GM19463 (cell line): ENCODE measurements around the gene CCDC158.
"Not testable (repeated sequence)": the region's sequence is repeated elsewhere in the genome, so short reads cannot be mapped to it uniquely, and the experiment has no call there.

Source experiments
- ATAC-seq: cut with Tn5 transposase; IDR thresholded peaks from one replicate; pipeline ENCODE4 v1.9.1; 2021; ENCODE audit warnings: mild to moderate bottlenecking, moderate library complexity; ENCODE audit not compliant: unreplicated experiment

Gene CCDC158

DNA sequence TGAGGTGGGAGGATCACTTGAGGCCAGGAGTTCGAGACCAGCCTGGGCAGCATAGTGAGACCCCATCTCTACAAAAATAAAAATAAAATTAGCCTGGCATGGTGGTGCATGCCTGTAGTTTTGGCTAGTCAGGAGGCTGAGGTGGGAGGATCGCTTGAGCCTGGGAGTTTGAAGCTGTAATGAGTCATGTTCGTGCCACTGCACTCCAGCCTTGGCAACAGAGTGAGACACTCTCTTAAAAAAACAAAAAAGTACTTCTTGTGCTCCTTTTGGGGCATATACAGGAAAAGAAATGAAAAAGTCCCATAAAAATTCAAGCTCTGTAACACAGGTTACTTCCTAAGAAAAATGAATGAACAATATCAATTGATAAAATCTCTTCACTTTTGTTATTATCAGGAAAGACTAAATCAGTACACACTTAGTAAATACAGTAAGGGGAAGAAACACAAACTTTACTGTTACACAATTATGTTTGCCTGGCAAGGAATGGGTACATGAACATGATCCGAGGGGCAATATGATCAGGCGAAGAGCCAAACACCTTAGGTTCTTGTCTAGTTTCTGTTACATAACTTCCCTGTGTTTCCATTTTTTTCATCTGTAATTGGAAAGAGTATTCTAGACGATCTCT lies 46.9 kb downstream of the CCDC158 start:
- ATAC-seq: no peak

DNA sequence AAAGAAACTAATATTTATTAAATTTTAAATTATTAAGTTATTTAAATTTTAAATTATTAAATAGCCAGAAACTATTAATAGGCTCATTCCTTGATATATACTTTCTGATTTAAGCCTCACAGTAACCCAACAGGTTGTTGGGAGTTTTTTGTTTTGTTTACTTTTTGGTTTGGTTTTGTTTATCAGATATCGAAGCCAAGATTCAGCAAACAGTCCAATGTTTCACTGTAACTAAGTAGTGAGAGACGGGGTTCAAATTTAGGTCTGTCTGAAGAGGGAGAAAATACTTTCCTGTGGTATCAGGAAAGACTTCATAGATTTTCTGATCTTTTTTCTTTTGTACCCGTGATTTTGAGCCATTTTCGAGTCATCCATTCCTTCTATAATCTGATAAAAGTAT lies 54.2 kb downstream of the CCDC158 start:
- ATAC-seq: no peak

DNA sequence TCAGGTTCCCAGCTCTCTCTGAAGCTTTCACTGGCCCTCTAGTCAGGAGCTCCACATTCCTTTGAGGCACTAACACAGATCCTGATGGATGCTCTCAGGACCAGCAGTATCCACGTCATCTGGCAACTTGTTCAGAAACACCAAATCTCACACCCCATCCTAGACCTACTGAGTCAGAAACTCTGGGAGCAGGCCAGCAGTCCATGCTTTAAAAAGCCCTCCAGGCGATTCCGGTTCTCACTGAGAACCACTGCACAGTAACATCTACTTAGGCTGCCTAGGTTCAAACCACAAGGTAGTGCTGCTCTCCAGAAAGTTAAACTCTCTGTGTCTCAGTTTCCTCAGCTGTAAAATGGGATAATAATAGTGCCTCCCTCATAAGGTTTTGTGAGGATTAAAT lies 55.3 kb downstream of the CCDC158 start:
- ATAC-seq: no peak

DNA sequence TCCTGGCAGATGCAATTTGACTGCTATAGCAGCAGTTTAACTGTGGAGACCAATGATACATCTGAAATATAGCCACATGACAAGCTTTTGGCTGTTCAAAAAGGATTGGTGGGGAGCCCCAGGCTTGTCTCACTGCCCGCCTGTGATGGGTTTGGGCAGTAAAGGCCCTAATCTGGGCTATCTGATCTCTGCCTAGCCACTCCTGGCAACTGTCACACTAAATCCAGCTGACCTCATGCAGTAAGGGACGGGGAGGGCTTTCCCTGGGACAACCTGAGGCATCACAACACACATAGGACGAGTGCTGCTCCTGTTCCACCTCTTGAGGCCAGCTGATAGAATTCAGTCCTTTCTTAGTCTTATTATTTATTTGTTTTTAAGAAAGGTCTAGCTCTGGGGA lies 56.2 kb downstream of the CCDC158 start:
- no peak for ATAC-seq

DNA sequence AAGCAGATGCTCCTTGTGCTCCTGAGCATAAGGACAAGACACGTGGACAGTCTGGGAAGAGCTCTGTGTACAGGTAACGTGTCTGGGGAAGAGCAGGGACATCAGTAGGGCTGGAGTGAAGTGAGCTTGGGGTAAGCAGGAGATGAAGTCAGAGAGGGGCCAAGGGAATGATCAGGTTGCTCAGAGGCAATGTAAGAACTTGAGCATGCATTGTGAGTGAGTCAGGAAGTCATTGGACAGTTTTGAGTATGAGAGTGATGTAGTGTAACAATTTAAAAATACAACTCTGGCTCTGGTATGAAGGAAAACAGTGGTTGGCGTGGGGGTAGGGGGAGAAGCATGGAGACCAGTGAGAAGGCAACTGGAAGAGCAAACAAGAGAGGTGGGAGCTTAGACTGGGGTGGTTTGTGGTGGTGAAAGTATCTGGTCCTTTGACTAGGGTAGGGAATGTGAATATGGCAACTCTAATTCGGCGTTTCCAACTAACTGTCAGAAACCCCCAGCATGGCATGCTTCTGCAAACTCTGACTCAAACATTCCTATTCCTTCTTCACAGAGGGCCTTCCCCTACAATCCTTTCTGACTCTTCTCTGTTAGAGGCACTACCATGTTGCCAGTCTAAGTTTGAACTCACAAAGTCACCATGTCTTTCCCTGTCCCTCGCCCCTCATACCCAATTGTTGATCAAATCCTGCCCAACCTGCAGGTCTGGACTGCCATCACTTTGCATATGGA lies 57.2 kb downstream of the CCDC158 start:
- no peak for ATAC-seq

DNA sequence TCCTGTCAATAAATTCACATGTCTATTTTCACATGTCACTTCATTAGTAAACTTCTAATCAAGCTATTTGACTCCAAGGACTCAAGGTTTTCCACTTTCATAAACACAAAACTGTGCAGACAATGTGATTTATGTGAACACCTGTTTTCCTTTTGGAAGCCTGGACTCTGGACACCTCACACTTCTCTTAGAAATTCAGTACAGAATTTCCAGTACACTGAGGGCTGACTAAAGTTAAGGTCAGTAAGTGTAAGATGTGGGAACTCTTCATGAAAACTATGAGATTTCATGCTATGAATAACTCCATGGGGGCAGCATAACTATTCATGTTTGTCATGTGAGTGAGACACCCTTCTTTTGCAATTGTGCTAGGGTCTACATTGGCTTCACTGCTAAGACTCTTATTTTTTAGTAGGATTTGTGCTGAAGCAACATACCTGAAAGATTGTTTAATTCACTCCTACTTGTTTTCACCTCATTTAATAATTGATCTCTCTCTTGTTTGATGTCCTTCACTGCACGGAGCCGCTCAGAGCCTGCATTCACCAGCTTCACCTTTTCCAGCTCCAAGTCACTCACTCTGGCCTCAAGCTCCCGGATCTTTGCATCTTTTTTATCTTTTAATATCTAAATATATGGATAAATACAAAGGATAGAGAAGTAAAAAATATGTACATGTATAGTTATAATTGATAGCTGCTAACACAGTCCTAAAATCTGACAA lies 59.1 kb downstream of the CCDC158 start:
- ATAC-seq: no peak

DNA sequence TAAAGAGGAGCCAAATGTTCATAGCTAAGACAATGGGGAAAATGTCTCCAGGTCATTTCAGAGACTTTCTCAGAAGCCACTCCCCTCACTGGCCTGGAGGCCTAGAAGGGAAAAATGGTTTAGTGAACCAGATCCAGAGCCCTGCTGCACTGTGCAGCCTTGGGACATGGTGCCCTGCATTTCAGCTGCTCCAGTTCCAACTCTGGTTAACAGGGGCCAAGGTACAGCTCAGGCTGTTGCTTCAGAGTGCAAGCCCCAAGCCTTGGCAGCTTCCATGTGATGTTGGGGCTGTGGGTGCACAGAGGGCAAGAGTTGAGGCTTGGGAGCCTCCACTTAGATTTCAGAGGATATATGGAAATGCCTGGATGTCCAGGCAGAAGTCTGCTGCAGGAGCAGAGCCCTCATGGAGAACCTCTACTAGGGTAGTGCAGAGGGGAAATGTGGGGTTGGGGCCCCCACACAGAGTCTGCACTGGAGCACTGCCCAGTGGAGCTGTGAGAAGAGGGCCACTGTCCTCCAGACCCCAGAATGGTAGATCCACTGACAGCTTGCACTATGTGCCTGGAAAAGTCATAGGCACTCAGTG lies 61.0 kb downstream of the CCDC158 start:
- ATAC-seq: not testable (repeated sequence)

DNA sequence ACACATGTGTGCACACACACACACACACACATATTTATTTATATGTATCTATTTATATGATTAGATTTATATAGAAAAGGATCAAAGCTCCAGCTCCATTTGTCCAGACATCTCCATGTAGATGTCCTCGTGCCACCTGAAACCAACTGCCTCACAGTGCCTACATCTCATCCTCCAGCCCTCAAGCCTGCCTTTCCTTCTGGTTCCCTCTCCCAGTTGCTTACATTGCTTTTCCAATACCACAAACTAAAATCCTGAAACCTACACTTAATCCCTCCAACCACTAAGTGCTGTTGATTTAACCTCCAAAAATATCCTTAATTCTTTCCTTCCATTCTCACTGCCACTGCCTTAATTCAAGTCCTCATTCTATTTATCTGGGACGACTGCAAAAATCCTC lies 63.0 kb downstream of the CCDC158 start:
- no peak for ATAC-seq

DNA sequence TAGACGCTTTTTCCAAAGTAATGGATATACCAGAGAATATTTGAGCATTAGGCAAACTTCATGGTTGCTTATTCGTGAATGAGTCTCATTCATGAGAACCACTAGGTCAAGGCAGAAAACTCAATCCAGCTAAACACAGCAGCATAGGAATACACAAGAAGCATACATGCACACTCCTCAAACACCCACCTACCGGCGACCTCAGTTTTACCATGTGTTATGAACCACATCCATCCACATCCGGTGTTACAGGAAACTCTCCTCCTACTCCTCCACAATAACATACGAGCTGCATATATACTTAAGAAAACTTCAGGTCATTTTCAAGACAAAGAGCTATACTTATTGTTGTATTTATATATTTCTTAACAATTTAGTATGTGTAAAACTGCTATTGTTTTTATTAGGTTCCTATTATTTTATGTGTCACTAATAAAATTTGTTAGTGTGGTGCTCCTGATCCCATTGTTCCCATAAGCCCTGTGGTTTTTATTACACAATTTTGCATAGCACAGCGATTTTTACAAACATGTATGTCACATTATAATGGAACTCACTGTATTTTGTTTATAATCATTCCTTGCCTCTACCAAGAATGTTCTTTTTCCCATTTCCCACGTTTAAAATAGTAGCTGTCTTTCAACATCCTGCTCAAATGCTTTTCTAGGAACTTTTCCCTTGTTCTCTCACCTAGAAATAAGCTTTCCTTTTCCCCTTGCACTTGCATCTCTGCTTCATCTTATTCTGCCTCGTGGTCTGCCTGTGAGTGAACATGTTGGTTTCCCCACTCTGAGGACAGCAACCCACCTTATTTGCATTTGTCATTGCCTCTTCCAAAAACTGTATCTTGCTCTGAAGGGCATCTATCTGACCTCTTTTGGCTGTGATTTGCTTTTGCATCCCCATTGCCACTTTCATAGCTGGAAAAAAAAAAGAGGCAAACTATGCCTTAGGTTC lies 66.1 kb downstream of the CCDC158 start:
- no peak for ATAC-seq

DNA sequence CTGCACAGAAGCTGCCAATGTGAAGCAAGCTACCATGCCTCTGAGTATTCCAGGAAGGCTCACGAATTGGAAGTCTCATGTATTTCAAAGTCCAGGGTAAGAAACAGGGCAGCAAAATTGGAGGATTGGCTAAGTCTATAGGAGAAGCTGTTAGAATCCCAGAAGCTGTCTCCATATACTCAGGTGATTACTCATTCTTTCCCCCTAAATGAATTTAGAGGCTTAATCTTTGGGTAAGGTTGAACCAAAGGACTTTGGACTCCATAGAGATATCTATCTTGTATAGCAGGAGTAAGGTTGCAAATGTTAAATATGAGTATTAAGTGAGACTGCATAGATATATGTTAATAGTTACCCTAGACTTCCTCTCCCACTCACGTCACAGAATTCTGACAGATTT lies 78.1 kb downstream of the CCDC158 start:
- ATAC-seq: no peak

DNA sequence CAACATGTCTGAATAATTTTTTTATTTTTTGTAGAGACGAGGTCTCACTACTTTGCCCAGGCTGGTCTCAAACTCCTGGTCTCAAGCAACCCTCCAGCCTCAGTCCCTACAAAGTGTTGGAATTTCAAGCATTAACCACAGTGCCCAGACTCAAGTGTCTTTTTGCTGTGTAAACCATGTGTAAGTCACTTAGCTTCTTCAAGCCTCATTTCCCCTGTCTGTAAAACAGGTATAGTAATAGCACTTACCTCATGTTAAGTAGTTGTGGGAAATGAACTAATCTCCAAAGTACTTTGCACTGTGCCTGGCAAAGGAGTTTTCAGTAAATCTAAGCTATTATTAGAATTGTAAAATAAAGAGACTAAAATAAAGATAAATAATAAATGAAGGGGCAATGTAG lies 78.8 kb downstream of the CCDC158 start:
- ATAC-seq: no peak

DNA sequence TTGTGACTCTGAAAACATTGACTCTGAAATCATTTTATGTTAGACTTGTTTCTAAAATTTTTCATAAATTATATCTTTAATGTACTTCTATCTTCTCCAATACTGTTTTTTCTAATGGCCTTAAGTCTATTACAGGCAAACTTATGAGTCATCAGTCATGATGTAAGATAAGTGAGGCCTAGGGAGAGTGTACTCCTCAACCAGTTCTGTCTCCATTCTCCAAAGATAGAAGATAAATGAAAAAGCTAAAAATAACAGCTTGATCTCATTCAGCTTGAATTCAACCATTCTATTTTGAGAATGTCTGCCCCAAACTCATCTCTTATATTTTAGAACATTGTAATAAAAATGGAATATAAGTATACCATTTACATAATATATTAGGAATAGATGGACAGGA lies 79.9 kb downstream of the CCDC158 start:
- no peak for ATAC-seq

DNA sequence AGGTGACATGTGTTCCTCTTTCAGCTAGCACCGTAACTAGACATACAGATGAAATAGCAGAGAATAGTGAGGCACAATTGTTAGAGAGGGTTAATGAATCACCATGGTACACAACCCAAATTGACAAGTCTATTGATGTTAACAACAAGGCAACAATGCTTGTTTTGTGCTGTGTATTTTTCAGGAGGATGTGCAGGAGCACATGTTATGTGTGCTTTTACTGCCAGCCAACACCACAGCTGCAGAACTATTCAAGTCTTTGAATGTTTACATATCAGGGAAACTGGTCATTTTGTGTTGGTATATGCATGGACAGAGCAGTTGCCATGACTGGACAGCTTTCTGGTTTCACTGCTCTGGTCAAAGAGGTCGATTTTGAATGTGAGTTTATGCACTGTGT lies 81.6 kb downstream of the CCDC158 start:
- no peak for ATAC-seq

DNA sequence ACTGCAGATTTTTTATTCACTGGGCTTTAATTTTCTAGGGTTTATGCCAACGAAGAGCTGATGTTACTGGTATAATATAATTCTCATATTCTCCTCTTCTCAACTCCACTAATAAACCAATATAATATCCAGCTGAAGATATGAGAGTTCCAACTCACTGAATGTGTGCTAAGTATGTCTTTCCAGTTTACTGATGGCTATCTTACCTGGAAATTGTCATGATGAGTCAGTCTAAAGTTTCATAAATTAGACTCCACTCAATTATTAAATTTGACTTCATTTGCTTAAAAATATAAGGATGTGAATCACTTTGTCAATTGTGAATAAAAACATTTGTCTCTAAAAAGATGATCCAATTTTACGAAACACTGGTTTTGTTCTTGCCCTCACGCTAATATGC lies 86.1 kb downstream of the CCDC158 start:
- no peak for ATAC-seq

DNA sequence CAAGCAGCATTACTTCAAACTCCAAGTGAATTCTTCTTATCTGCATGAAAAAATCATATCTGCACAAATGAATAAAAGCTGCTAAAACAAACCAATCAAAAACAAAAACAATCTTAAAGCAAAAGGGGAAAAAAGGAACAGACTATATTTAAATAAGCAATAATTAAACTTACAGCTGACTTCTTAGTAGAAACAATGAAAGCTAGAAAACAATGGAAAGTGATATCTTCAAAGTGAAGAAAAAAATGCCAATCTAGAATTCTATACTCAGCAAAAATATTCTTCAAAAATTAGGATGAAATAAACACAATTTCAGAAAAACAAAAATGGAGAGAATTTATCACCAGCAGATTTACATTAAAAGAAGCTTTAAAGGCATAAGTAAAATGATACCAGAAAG lies 94.4 kb downstream of the CCDC158 start:
- ATAC-seq: no peak

DNA sequence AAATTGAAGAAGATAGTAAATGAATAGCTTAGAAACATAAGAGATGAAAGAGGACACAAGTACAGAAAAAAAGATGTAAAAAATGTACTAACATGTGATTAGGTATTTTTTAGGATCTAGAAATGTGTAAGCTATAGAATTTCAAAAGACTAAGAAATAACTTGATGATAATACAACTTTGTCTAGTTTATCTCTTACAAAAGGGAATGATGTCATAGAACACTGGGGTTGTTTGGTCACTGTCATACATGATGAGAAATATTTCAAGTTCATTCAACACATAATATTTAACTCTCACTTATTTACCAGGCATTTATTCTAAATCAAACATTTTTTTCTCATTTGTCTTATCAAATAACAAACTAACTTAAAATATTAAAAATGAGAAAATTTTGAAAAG lies 95.9 kb downstream of the CCDC158 start:
- ATAC-seq: no peak

DNA sequence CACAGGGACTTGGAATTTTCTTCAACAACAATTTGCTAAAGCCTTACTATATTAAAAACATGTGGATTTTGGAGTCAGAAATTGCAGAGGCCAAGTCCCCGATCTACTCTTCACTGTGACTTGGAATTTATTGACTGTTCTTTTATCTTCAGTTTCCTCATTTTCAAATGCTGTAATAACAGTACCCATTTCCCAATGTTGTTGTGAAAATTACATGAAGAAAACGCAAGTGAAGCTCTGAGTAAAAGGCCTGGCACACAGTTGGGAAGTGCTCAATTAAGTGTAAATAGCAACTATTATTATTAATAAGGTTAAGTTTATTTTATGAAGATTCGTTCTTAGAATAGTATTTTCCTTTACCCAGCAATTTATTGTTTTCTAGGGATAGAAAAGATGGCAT lies 98.7 kb downstream of the CCDC158 start:
- no peak for ATAC-seq

DNA sequence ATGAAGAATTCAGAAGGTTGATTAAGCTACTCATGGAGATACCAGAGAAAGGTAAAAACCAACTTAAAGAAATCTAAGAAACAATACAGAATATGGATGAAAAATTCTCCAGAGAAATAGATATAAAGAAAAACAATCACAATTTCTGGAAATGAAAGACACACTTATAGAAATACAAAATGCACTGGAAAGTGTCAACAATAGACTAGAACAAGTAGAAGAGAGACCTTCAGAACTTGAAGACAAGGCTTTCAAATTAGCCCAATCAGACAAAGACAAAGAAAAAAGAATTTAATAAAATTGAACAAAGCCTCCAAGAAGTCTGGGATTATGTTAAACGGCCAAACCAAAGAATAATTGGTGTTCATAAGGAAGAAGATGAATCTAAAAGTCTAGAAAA lies 104.8 kb downstream of the CCDC158 start:
- ATAC-seq: no peak

DNA sequence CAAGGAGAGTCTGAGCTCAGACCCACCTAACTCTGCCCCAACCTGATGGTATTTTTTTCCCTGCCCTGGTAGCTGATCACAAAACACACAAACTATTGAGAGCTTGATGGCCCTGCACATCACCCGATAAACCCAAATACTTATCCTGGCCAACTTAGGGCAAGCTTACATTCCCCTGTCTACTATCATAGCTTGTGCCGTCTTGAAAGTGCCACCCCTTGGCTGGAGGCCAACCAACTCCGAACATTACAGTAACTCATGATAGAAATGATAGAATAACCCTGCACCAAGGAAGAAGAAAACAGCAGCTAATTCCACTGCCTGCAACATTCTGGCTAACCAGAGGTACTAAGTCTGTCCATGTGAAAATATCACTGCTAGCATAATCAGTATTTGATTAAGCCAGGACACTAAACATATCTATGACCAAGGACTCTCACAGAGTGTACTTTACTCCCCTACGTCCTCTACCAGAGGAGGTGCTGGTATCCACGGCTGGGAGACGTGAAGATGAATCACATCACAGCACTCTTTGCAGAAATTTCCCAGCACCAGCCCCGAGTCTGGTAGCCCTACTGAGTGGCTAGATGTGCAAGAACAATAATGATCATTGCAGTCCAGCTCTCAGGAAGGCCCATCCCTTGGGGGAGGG lies 105.5 kb downstream of the CCDC158 start:
- ATAC-seq: no peak

DNA sequence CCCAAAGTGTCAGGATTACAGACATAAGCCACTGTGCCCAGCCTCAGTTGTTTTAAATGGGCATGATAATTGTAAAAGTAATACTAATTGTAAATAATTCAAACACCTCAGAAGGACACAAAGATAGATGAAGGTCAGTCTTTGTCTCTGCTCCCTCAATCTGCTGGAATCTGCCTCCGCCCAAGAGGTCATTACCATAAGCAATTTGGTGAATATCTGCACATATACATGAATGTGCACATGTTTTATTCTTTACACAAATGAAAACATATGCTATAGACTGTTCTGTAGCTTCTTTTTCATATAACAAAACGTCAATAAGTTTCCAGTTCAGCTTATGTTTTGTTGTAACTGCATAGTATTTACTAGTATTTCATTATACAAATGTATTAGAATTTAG lies 107.4 kb downstream of the CCDC158 start:
- no peak for ATAC-seq
